GM18909 (cell line): ENCODE data around the gene C9orf153.
A peak's percentile ranks its signal among the peaks of the same experiment; 100 is the strongest.
"Not testable (repeated sequence)": the region's sequence is repeated elsewhere in the genome, so short reads cannot be mapped to it uniquely, and the experiment has no call there.

ENCODE experiments used
- ATAC-seq: cut with Tn5 transposase; IDR thresholded peaks from one replicate; pipeline ENCODE4 v1.9.1; 2021; ENCODE audit warnings: mild to moderate bottlenecking; ENCODE audit not compliant: unreplicated experiment, poor library complexity

The C9orf153 gene

DNA sequence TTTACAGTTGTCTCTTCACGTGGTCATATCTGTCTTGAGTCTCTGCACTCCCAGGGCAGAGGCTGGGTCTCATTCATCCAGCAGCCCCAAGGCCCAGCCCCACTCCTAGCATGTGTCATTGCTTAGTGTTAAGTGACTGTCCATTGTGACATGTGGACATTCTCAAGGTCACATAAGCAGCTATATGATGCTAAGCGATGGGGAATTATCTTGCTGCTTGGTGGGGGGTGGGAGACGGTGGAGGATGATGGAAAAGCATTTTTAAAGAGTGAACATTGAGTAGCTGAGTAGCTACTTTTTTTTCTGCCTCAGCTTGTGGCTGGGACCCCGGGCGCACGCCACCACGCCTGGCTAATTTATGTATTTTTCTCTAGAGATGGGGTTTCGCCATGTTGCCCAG is at the start of gene C9orf153:
TSS of gene C9orf153 (minus strand) at position 101 of the 400 bp plus-strand sequence. CDS start 30,054 bp downstream, outside the sequence.
- no peak for ATAC-seq

DNA sequence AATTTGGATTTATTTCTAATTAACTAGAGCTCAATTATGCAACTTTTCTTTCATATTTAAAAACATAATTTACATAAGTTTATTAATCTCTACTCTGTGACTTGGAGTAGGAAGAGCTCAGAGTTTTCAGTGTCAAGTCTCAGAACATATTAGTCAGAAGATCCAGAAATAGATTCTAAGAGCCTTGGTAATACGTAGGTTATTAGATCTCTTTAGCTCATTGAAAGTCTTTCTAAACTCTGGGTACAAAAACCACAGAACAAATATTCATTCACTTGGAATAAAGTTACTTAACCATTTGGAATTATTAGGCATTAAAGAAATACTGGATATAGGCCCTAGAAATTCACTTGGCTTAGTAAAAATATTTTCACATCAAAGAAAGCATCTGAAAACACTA is 49.2 kb upstream of the C9orf153 start:
- no peak for ATAC-seq

DNA sequence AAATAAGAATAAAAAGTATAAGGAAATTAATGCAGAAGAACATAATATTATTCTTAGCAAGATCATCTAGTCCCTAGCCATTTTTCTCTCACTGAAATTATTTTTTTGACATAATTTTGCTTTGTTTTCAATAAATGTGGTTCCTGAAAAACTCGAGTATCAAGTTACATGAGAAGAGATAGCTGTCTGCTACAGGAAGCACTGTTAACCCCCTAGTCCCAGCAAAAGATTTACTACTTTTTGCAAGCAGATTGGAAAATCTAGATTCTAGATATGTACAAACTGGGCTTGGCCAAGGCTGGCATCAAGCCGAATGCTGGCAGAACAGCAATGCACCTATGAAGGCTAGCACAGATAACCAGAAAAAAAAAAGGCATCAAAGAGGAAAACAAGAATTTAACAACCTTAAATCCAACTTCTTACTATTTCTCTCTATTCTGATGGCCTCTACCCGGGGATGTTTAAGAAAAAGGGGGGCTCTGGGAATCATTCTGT is 44.8 kb upstream of the C9orf153 start:
- ATAC-seq = no peak

DNA sequence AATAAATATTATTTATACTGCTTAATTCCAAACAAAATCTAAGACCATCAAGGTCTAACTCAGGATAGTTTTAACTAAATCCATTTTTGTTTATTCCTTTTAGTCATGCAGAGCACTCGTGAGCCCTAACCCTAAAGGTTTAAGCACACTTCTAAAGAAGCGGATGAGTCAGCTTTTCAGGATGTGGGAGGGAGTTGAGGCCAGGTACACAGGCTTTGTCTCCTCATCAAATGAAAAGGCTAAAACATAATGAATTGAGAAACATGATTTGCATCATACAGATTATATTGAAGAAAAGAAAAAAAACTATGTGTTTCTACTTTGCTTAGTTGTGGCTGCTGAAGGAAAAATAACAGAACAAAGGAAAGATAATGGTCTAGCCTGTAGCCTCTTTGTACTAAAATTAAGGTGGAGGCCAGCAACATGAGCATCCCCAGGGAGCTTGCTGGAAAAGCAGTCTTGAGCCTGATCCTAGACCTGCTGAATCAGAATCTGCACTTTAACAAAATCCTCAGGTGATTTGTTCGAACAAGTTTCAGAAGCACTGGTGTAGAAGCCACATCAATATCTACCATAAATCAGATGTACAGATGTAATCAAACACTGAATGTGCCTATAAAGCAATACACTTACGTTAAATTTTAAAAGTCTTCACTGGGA is 44.0 kb upstream of the C9orf153 start:
- ATAC-seq = no peak

DNA sequence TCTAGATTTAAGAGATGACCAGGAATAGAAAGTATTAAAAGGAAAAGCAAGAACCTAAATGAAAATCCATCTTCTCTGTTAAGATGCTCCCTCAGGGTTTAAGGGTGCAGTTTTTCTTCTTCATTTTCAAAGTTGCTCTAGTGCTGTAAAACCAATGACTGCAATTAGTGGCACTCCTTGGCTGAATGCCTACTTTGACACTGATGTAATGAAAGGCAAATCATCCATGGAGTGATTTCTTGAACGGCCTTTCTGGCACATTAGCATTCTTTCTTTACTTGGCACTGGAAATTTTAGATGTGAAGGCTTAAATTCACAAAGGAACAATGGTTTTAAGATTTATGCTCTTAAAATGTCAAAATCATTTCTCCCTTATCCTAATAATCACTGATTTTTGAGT is 42.2 kb upstream of the C9orf153 start:
- no peak for ATAC-seq

GRCh38 chr9:86300701-86301100 is 41.2 kb upstream of the C9orf153 start:
- ATAC-seq = no peak

- ATAC-seq = no peak
These were observed 39.4 kb upstream of the C9orf153 start for GRCh38 chr9:86298873-86299272.

DNA sequence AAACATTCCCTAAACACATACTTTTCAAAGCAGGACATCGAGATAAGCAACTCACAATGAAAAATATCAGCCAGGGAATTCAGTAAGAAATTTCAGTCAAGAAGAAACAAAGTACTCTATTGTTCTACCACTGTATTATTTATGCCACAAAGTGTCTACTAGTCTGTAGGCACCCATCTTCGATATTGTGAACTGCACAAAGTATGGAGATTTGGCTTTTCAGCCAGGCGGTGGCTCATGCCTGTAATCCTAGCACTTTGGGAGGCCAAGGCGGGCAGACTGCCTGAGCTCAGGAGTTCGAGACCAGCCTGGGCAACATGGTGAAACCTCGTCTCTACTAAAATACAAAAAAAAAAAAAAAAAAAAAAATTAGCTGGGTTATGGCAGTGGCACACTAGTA is 30.9 kb upstream of the C9orf153 start:
- ATAC-seq = not testable (repeated sequence)

- no peak for ATAC-seq
These were observed 29.2 kb upstream of the C9orf153 start for GRCh38 chr9:86288499-86289198.

GRCh38 chr9:86287013-86287412 is 27.6 kb upstream of the C9orf153 start:
- ATAC-seq = no peak

DNA sequence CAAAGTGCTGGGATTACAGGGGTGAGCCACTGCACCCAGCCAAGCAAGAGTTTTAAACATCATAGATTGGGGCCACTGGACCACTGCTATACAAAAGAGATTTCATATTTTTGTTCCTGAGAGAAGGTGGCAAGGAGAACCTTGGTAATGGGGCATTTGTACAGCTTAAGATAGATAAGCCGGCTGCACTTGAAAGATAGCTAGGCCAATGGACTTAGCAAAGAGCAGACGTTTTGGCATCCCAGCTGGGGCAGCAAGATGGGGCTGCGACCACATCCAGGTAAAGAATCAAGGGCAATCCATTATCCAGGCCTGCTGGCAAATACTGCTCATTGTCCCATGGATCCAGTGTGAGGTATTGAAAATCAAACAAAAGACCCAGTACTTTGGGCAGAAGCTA is 26.8 kb upstream of the C9orf153 start:
- ATAC-seq = no peak

DNA sequence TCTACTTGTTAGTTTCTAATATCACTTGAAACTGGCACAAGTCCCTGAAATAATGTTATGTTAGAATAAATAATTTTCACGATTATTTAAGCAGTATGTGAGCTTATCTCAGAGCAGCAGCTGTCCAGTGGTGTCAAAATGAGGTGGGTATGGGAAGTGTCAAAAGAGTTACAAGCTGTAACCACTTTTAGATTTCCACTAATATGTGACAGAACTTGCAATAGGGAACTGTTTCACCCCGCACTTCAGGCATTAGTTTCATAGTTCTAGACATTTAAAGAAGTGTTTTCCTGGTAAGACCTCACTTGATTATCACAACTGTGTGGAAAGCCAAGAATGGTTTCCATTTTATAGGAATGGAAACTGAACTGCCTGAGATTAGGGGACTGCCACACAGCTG is 25.8 kb upstream of the C9orf153 start:
- ATAC-seq = no peak

- peak; percentile 11 for ATAC-seq
These were observed 23.6 kb upstream of the C9orf153 start for GRCh38 chr9:86282979-86283535.

DNA sequence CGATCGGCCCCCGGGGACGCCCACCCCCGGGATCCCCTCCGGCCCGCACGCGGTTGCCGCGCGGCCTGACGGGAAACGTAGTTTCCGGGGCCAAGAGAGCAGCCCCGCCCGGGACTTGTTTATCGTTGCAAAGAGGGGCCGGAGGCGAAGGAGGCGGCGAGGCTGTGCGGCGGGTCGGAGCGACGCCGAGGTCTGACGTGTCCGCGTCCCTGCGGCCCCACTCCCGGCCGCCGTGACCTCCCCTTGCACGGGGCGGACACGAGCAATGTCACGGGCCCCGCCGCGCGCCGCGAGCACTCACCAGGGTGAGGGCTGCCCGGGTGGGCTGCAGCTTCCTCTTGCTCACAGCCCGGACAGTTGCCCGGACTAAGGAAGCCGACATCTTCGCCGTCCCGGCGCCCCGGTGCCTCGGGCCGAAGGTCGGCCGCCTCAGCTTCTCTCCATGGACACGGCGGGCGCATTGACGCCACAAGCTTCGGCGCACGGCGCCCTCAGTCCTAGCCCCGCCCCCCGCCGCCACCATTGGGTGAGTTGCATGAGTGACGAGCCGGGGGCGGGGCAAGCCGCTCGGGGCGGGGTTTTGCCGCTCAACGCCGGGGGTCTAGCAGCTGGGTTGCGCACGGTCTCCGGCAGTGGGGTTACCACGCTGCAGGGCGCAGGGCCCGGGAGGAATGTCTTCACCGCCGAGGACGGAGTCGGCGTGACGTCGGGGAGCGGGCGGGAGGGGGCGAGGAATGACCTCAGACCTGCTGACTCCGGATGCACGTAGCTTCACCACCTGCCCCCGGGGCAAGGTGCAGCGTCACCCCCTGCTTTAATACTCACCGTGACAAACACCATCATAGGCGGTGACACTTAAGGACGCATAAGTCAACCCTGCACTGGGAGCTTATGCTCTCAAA is 22.9 kb upstream of the C9orf153 start, which contains the start of gene ISCA1:
TSS of gene ISCA1 (minus strand) at position 462 of the 902 bp plus-strand sequence. CDS start at position 382, 80 bp downstream.
- peak; percentile 89 for ATAC-seq

DNA sequence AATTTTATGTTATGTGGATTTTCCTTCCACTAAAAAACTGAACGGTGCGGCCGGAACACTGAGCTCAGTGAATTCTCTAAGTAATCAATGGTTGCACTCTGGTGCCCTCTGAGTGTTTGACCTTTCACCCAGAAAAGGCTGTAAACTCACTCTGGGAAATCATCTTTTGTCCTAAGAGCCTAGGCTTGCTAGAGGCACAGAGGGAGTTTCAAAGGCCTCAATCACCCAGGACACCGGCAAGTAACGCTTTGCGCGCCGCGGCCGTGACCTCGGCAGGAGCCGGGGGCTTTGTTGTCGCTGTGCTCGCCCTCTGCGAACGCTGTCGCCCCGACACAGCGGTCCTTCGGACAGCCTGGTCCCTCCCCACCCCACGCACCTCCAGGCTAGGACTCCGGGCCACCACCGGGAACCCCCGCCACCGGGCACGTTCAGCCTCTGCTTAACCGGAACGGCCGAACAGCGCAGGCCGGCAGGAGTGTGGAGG is 22.2 kb upstream of the C9orf153 start:
- ATAC-seq = peak; percentile 32

DNA sequence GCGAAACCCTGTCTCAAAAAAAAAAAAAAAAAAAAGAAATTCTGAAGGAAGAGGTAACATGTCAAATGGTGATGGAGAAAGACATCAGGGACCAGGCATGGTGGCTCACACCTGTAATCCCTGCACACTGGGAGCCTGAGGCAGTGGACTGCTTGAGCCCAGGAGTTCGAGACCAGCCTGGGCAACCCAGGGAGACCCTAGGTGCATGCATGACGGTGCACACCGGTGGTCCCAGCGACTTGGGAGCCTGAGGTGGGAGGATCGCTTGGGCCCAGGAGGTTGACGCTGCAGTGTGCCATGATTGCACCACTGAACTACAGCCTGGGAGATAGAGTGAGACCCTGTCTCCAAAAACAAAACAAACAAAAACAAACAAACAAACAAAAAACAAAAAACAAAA is 21.1 kb upstream of the C9orf153 start:
- no peak for ATAC-seq

DNA sequence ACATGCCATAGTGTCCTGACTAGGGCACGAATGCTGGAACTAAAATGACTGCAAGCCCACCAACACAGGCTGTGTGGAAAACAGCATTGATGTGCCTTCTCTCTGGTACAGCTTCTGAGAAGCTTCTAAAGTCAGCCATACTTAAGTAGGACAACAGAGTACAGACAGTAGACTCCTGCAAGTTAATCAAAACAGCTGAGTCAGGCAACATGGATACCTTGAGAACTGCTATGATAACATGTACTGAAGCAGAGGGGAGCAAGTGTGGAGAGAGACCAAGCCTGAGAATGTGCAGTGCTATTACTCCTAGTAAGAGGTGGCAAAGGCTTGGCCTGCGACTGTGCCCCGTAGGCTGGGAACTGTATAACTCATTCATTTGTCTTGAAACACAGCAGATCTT is 20.4 kb upstream of the C9orf153 start:
- ATAC-seq = no peak

DNA sequence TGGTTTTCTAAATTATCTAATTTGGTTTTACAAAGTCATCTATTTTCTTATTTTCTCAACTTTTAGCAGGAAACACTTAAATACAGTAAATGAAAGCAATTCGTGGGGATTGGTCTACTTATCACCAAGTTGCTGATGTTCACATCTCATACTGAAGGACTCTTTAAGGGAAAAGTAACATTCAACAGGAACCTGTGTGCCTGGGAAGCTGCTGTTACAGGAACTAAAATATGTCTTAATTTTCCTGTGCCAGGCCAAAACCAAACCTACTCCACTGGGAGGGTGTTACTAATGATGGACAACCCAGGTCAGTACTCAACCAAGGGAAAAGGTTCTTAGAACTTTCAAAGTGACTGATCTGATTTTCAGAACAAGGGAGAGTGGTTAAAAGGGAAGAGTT is 17.6 kb upstream of the C9orf153 start:
- ATAC-seq = no peak

GRCh38 chr9:86275962-86276361 is 16.5 kb upstream of the C9orf153 start:
- no peak for ATAC-seq
